Small intestine (tissue), 16 donors: ENCODE results near the gene RPGRIP1L. TPM values are rescaled to one million over a fixed set of nuclear protein-coding genes. Genes with fewer than 3 reads are reported as not detected.

ENCODE experiments used
- DNase-seq, 2 donors: peaks; one replicate each; pipeline versions ENCODE4 v3.0.0 to v3.0.0-alpha.2; 2013
- FAIRE-seq: peaks from 2 replicates; lab custom pipeline; 2012; peaks lifted over from hg19 to GRCh38; lab: Jason Lieb, UNC
- H3K27ac ChIP-seq, 3 donors: one replicate each; pipeline ENCODE4 v1.5.1; 2013; ENCODE audit warnings: low read length in 2 of 3, mild to moderate bottlenecking in 2 of 3, control low read depth in 1 of 3, inconsistent platforms in 1 of 3, low read depth in 1 of 3, moderate library complexity in 1 of 3
- H3K27me3 ChIP-seq, 3 donors: one replicate each; pipeline ENCODE4 v1.6.1; 2013; ENCODE audit warnings: low read length in 3 of 3, inconsistent platforms in 1 of 3; ENCODE audit not compliant: control insufficient read depth in 3 of 3, insufficient read depth in 3 of 3
- H3K36me3 ChIP-seq, 3 donors: one replicate each; pipeline ENCODE4 v1.6.1; 2013; ENCODE audit warnings: low read length in 3 of 3, inconsistent platforms in 1 of 3, low read depth in 1 of 3, mild to moderate bottlenecking in 1 of 3, moderate library complexity in 1 of 3; ENCODE audit not compliant: control insufficient read depth in 3 of 3, insufficient read depth in 2 of 3
- H3K4me1 ChIP-seq, 3 donors: one replicate each; pipeline ENCODE4 v1.6.1; 2013; ENCODE audit warnings: low read length in 2 of 3, inconsistent platforms in 1 of 3, low read depth in 1 of 3, mild to moderate bottlenecking in 1 of 3, moderate library complexity in 1 of 3; ENCODE audit not compliant: control insufficient read depth in 3 of 3, insufficient read depth in 2 of 3
- H3K4me3 ChIP-seq, 3 donors: one replicate each; pipeline ENCODE4 v1.5.1; 2013; ENCODE audit warnings: low read length in 3 of 3, control low read depth in 1 of 3, inconsistent platforms in 1 of 3, low read depth in 1 of 3, mild to moderate bottlenecking in 1 of 3, moderate library complexity in 1 of 3
- H3K9me3 ChIP-seq, 2 donors: one replicate each; pipeline ENCODE4 v1.6.1; 2013; ENCODE audit warnings: low read depth in 1 of 2, low read length in 1 of 2; ENCODE audit not compliant: control insufficient read depth in 2 of 2, insufficient read depth in 1 of 2
- WGBS, 3 donors: extraction: QIAGEN DNeasy Blood & Tissue Kit; methylation state at CpG; one replicate each; pipeline ENCODE4 v1.1.7; 2013; 5-methylcytosine and 5-hydroxymethylcytosine counted together
- long read RNA-seq, 10 donors: transcript quantifications; one replicate each; lab custom pipeline, GENCODE V29; 2026
- polyA plus RNA-seq, 4 donors: library from polyadenylated mRNA; stranded (reverse) in 3 of 4; unstranded in 1 of 4; fragments of 200-250 nt in 3 of 4; fragments of 120-200 nt in 1 of 4; gene quantifications; one replicate each; pipeline versions ENCODE4 v1.2.1 to v1.2.3, GENCODE V29; 2013
- donor health status: healthy with polysubstance abuse.
- donor health status: control.
- donor health status: control.
- donor health status: Bipolar disorder and iron deficiency.
- donor health status: healthy.

Gene RPGRIP1L
- polyA plus RNA-seq, result 1 to 10 TPM in 2 of 4 donors, under 1 TPM in 2; under 0.01 to 4.5 (median 1.0) TPM
- long read RNA-seq, donor 1, result 0 reads
- long read RNA-seq, donor 2, partial matches to known transcripts, result 0 of 1 reads
- long read RNA-seq, donor 2, other reads (novel, unspliced or antisense), result 0 of 1 reads
- long read RNA-seq, donor 3, result 0 reads
- long read RNA-seq, donor 4, result 0 reads
- long read RNA-seq, donor 5, result 0 reads
- long read RNA-seq, donor 6, result 0 reads
- long read RNA-seq, donor 7, partial matches to known transcripts, result 0 of 5 reads
- long read RNA-seq, donor 7, other reads (novel, unspliced or antisense), result 0 of 5 reads
- long read RNA-seq, donor 8, result 0 reads
- long read RNA-seq, donor 9, result 0 reads
- long read RNA-seq, donor 10, partial matches to known transcripts, result 0 of 1 reads
- long read RNA-seq, donor 10, other reads (novel, unspliced or antisense), result 0 of 1 reads

DNA sequence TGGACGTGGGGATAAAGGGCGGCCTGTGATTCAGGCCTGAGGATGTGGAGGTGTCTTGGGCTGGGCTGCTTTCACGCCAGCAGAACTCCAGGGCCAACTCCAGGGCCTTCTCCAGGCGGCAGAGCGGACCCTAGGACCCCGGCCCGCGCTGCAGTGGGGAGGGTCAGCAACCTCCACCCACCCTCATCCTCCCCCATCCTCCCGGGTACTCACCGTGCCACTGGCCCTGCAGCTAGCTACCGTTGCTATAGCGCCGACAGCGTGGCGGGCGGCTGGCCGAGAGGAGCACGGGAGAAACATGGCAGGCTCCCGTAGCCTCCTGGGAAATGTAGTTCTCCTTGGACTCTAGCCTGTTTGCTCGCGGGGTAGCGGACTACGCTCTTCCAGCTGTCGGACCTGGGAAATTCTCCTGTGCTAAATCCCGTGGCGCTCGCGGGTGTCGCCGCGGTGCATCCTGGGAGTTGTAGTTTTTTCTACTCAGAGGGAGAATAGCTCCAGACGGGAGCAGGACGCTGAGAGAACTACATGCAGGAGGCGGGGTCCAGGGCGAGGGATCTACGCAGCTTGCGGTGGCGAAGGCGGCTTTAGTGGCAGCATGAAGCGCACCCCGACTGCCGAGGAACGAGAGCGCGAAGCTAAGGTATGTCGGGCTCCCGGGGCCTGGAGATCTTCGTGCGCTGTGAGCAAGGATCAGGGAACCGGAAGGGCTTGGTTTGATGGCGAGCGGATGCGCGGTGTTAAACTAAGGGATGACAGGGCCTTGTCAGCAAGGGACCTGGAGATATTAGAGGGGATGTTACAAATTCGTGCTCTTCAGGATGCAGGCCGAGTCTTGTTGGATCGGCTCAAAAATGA lies at the start of gene RPGRIP1L, which contains the start of gene FTO:
TSS of gene RPGRIP1L (minus strand) at position 270 of the 855 bp plus-strand sequence. CDS start 3,136 bp downstream, outside the sequence.
TSS of gene FTO (plus strand) at position 567 of the 855 bp plus-strand sequence.
- no peaks in the 10 kb centered on the region for H3K36me3 ChIP-seq
- peak within 1 kb of the TSS; percentile 65 to 92 (median 70) for H3K4me3 ChIP-seq
- 0 to 1% (median 1%) methylated on average over 57 of the region's 57 CpGs for WGBS, 3 donors
- DNase-seq (peak; percentile 98 to 100), FAIRE-seq (no peak)
- H3K27ac ChIP-seq, result peak within 1 kb of the TSS; percentile 37 to 89 (median 57)
- H3K27me3 ChIP-seq, result no peaks in the 10 kb centered on the region
- H3K9me3 ChIP-seq, result no peaks in the 10 kb centered on the region
- peaks cover 0 to 11% (median 3%) of the 10 kb centered on the region in 3 donors for H3K4me1 ChIP-seq

DNA sequence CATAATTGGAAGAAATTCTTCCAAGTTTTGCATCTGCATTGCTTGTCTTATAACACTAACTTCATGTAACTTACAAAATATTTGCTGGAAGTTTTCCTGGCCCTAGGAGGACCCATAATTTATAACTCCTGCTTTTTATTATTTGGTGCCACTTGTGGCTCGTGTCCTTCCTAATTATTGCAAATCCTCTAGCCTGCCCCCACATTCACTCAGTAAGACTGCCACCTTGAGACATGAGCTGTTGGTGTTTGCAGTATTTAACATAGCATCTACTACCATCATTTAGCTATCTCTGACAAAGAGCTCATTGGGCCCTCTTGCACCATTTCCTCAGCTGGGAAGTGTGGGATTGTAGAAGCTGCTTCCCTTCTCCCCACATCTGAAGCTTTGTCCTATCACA lies 49.8 kb upstream of the RPGRIP1L start:
- no peak for FAIRE-seq

DNA sequence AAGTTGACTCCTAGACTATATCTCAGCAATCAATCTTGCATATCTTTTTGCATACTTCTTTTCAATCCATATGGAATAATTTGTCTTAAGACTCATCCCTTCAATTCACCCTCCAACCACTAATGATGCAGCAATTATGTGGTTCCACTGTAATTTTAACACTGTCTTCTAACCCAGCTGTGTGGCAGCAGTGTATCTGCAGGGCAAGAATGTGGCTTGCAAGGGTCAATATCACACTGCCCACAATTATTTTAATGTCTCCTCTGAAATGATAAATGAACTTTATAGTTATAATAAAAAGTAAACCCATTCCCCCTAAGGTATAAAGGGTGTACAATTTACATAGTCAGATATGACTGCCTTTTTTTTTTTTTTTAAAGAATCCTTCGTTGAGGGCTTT lies 48.9 kb upstream of the RPGRIP1L start:
- H3K36me3 ChIP-seq, result no peaks in the 10 kb centered on the region
- no peak overlapping the region for H3K27ac ChIP-seq
- 21 to 53% (median 41%) methylated on average over 1 of the region's 1 CpG for WGBS, 3 donors
- FAIRE-seq, result no peak
- DNase-seq, result no peak
- no peak overlapping the region for H3K4me3 ChIP-seq
- no peaks in the 10 kb centered on the region for H3K27me3 ChIP-seq
- H3K9me3 ChIP-seq, result no peaks in the 10 kb centered on the region
- H3K4me1 ChIP-seq, result peaks cover 0 to 19% (median 17%) of the 10 kb centered on the region in 3 donors

More for the DNA sequence above, 49.8 kb upstream of the RPGRIP1L start:
- WGBS, 3 donors, result 71 to 89% (median 87%) methylated on average over 1 of the region's 1 CpG
- Histone ChIP-seq H3K4me1 (peaks cover 0 to 22% (median 19%) of the 10 kb centered on the region in 3 donors), H3K9me3 (no peaks in the 10 kb centered on the region), H3K4me3 (no peak overlapping the region), H3K27ac (no peak overlapping the region), H3K27me3 (no peaks in the 10 kb centered on the region), H3K36me3 (no peaks in the 10 kb centered on the region)
- no peak for DNase-seq

DNA sequence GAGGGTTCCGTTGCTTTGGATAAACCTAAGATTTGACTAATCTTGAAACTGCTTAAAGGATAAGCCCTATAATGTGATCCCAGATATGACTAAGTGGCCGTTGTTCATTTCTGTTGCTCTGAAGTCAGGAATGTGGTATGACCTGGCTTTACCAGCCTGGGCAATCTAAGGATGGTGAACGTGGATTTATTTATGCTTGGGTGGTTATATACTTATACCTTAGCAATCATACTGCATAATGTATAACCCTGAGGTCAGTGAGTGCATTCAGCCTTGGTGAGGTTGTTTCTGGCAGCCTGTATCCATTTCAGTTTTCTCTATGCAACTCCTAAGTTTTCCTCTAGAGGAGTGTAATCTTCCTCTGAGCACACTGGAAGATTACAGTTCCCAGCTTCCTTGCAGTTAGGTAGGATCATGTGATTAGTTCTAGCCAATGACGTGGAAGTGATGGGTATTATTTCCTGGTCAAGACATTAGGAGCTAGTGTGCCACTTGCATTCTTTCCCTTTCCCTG lies 42.2 kb upstream of the RPGRIP1L start:
- Histone ChIP-seq H3K36me3 (no peaks in the 10 kb centered on the region), H3K4me3 (no peak overlapping the region), H3K4me1 (peaks cover 0 to 4% (median 0%) of the 10 kb centered on the region in 3 donors), H3K27ac (no peak overlapping the region), H3K9me3 (no peaks in the 10 kb centered on the region), H3K27me3 (no peaks in the 10 kb centered on the region)
- DNase-seq (no peak), FAIRE-seq (no peak)
- 54 to 72% (median 60%) methylated on average over 4 of the region's 4 CpGs for WGBS, 3 donors

DNA sequence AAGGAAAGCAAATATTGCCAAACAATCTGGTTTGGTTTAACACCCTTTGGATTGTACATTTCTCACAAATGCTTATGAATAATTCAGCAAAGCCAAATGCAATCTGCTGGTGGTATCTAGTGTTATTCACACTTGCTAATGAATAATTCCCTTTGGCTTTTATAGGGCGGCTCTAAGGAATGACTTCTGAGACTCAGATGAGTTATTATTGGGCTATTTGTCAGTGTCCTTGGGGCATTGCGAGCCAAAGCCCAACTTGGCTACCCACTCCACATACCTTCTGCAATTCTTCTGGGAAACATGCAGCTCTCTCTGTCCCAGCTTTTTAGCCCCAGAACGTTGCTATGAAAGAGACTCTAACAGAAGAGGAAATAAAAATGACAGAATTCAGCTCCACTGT lies 41.4 kb upstream of the RPGRIP1L start:
- Histone ChIP-seq H3K27me3 (no peaks in the 10 kb centered on the region), H3K9me3 (no peaks in the 10 kb centered on the region), H3K4me3 (no peak overlapping the region), H3K4me1 (peaks cover 0 to 4% (median 0%) of the 10 kb centered on the region in 3 donors), H3K36me3 (no peaks in the 10 kb centered on the region), H3K27ac (no peak overlapping the region)
- FAIRE-seq, result no peak
- WGBS, 3 donors, result 56 to 59% (median 58%) methylated on average over 3 of the region's 3 CpGs
- DNase-seq, result no peak

DNA sequence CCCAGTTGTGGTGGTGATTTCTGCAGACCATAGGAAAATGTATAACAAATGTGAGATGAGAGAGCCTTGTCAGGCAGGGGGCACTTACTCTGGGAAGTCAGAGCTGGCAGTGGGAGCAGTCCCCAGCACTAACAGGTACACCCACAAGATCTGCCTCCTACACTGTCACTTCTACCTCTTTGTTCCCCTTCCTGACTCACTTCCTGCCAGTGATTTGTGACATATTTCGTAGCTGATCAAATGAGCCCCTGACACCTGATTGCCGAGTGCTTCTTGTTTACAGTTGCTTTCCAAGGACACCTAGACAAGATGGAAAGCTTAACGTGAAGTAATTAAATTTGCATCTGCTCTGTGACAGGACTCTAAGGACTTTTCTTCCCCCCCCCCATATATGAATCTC lies 40.8 kb upstream of the RPGRIP1L start:
- no peaks in the 10 kb centered on the region for H3K36me3 ChIP-seq
- 28 to 39% (median 36%) methylated on average over 3 of the region's 3 CpGs for WGBS, 3 donors
- no peak overlapping the region for H3K4me3 ChIP-seq
- no peak overlapping the region for H3K27ac ChIP-seq
- FAIRE-seq, result no peak
- no peaks in the 10 kb centered on the region for H3K27me3 ChIP-seq
- no peaks in the 10 kb centered on the region for H3K9me3 ChIP-seq
- peaks cover 0 to 4% (median 0%) of the 10 kb centered on the region in 3 donors for H3K4me1 ChIP-seq
- DNase-seq, result no peak

DNA sequence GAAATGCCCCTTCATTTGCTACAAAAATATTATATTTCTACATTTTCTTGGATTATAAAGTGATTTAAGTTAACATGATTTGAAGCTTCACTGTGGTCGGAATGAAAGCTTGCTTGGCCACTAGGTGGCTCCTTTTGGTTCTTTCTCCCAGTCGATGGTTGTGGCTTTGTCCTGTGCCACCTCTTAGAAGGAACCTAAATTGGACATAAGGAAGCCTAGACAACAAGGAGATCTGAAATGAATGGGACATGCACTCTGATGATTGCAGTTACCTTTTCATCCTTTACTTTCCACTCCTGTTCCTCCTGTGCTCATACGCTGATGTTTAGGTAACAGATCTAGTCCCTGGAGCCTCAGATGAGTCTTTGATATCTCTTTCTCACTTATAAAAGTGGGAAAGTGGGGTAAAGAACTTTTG lies 39.5 kb upstream of the RPGRIP1L start:
- 45 to 63% (median 47%) methylated on average over 3 of the region's 3 CpGs for WGBS, 3 donors
- Histone ChIP-seq H3K4me1 (peaks cover 0 to 4% (median 0%) of the 10 kb centered on the region in 3 donors), H3K27me3 (no peaks in the 10 kb centered on the region), H3K4me3 (no peak overlapping the region), H3K36me3 (no peaks in the 10 kb centered on the region), H3K27ac (no peak overlapping the region), H3K9me3 (no peaks in the 10 kb centered on the region)
- peak; percentile 21 to 43 for DNase-seq
- FAIRE-seq, result no peak

DNA sequence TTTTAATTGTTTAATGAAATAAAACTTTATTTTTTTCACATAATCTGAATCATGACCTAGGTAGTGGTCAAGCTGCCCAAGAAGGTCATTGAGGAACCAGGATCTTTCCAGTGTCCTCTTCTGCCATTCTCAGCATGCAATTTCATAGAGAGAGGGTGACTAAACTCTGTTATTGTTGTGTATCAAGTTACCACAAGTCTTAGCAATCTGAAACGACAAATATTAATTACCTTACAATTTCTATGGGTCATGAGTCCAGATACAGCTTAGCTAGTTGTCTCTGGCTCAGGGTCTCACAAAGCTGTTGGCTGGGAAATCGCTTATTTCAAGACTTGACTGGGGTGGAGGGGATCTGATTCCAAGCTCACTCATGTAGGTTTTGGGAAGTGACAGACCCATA lies 37.9 kb upstream of the RPGRIP1L start:
- FAIRE-seq, result no peak
- no peak for DNase-seq
- no peak overlapping the region for H3K27ac ChIP-seq
- 70 to 83% (median 79%) methylated on average over 2 of the region's 2 CpGs for WGBS, 3 donors
- peaks cover 0 to 4% (median 0%) of the 10 kb centered on the region in 3 donors for H3K4me1 ChIP-seq
- no peaks in the 10 kb centered on the region for H3K27me3 ChIP-seq
- no peak overlapping the region for H3K4me3 ChIP-seq
- no peaks in the 10 kb centered on the region for H3K36me3 ChIP-seq
- no peaks in the 10 kb centered on the region for H3K9me3 ChIP-seq
